HepG2 (cell line): ENCODE data around the gene TTC38. TPM values are rescaled to one million over a fixed set of nuclear protein-coding genes. Genes with fewer than 3 reads are reported as not detected.

Source experiments
- AGO1 ChIP-seq: fragments of 200-400 bp; formaldehyde crosslinking; IDR thresholded peaks from 2 replicates; pipeline ENCODE4 v1.6.1; 2017; ENCODE audit warnings: mild to moderate bottlenecking, low read depth, low read length, moderate library complexity; ENCODE audit not compliant: poor library complexity, severe bottlenecking
- ATF4 ChIP-seq, 2 experiments: fragments of 450-650 bp in 1 of 2; sonication (generic) in 1 of 2; formaldehyde crosslinking; IDR thresholded peaks; 2 replicates each; pipeline versions ENCODE4 v1.5.0 to v1.8.0; 2020 to 2022; ENCODE audit warnings: mild to moderate bottlenecking in 1 of 2, missing genetic modification reagents in 1 of 2
- E2F2 ChIP-seq: sonication (generic); formaldehyde crosslinking; IDR thresholded peaks from 2 replicates; pipeline ENCODE4 v1.4.0; 2020; ENCODE audit warnings: missing genetic modification reagents, borderline replicate concordance
- E2F5 ChIP-seq: sonication (generic); formaldehyde crosslinking; conservative IDR thresholded peaks from 2 replicates; pipeline ENCODE4 v1.4.0; 2020; ENCODE audit warnings: missing genetic modification reagents
- ELK4 ChIP-seq: sonication (generic); formaldehyde crosslinking; IDR thresholded peaks from 2 replicates; pipeline ENCODE4 v1.9.0; 2021; ENCODE audit warnings: missing genetic modification reagents, borderline replicate concordance
- KAT7 ChIP-seq: IDR thresholded peaks from 2 replicates; pipeline ENCODE4 v1.6.1; 2018; ENCODE audit warnings: borderline replicate concordance, missing compliant biosample characterization
- MATR3 ChIP-seq: sonication (generic); formaldehyde crosslinking; IDR thresholded peaks from 2 replicates; pipeline ENCODE4 v1.4.0; 2020; ENCODE audit warnings: missing genetic modification reagents
- NFYC ChIP-seq: IDR thresholded peaks from 2 replicates; pipeline ENCODE4 v1.6.1; 2016; ENCODE audit warnings: missing genetic modification reagents, missing compliant biosample characterization
- PRDM15 ChIP-seq: sonication (generic); formaldehyde crosslinking; IDR thresholded peaks from 2 replicates; pipeline ENCODE4 v1.4.0; 2020; ENCODE audit warnings: missing genetic modification reagents
- REXO4 ChIP-seq: sonication (generic); formaldehyde crosslinking; IDR thresholded peaks from 2 replicates; pipeline ENCODE4 v1.8.0; 2022; ENCODE audit warnings: missing genetic modification reagents, mild to moderate bottlenecking, borderline replicate concordance
- SALL1 ChIP-seq: sonication (generic); formaldehyde crosslinking; IDR thresholded peaks from 2 replicates; pipeline ENCODE4 v1.8.0; 2022; ENCODE audit warnings: mild to moderate bottlenecking, missing genetic modification reagents
- SPEN ChIP-seq: sonication (generic); formaldehyde crosslinking; IDR thresholded peaks from 2 replicates; pipeline ENCODE4 v1.5.1; 2020; ENCODE audit warnings: low read depth, mild to moderate bottlenecking, missing genetic modification reagents
- THAP8 ChIP-seq: sonication (generic); formaldehyde crosslinking; IDR thresholded peaks from 2 replicates; pipeline ENCODE4 v1.5.1; 2020; ENCODE audit warnings: missing genetic modification reagents, mild to moderate bottlenecking, borderline replicate concordance
- ZNF30 ChIP-seq: sonication (generic); formaldehyde crosslinking; IDR thresholded peaks from 2 replicates; pipeline ENCODE4 v1.5.0; 2020; ENCODE audit warnings: mild to moderate bottlenecking, missing genetic modification reagents
- ZNF619 ChIP-seq: sonication (generic); formaldehyde crosslinking; IDR thresholded peaks from 2 replicates; pipeline ENCODE4 v1.4.0; 2020; ENCODE audit warnings: mild to moderate bottlenecking, missing genetic modification reagents
- ZNF737 ChIP-seq: sonication (generic); formaldehyde crosslinking; IDR thresholded peaks from 2 replicates; pipeline ENCODE4 v1.5.0; 2020; ENCODE audit warnings: missing genetic modification reagents, mild to moderate bottlenecking, borderline replicate concordance
- ZNF768 ChIP-seq: sonication (generic); formaldehyde crosslinking; IDR thresholded peaks from 2 replicates; pipeline ENCODE4 v1.4.0; 2020; ENCODE audit warnings: missing genetic modification reagents
- ZNF781 ChIP-seq: sonication (generic); formaldehyde crosslinking; IDR thresholded peaks from 2 replicates; pipeline ENCODE4 v1.5.1; 2020; ENCODE audit warnings: borderline replicate concordance, mild to moderate bottlenecking, missing genetic modification reagents; ENCODE audit errors: not compliant biosample characterization
- ZNF850 ChIP-seq: sonication (generic); formaldehyde crosslinking; conservative IDR thresholded peaks from 2 replicates; pipeline ENCODE4 v1.9.0; 2021; ENCODE audit warnings: mild to moderate bottlenecking, missing genetic modification reagents
- polyA plus RNA-seq, 8 experiments: library from polyadenylated mRNA; depleted of rRNA in 3 of 8; stranded (reverse) in 7 of 8; unstranded in 1 of 8; fragments of >200 nt; fragmentation: Illumina TruSeq in 4 of 8; extraction: Trizol in 4 of 8; gene quantifications; 2 replicates each; pipeline versions ENCODE4 v1.2.1 to v1.2.3, GENCODE V29; 2011 to 2016; ENCODE audit warnings: low read depth in 4 of 8, missing spikeins in 1 of 8, mixed read lengths in 1 of 8; ENCODE audit not compliant: insufficient read depth in 1 of 8
- total RNA-seq, 5 experiments: library from RNA; depleted of rRNA; stranded (reverse); fragments of >200 nt; fragmentation: Illumina TruSeq; extraction: Trizol; gene quantifications; 2 replicates each; pipeline ENCODE4 v1.2.3, GENCODE V29; 2016; ENCODE audit warnings: low read depth in 1 of 5

The TTC38 gene
- total and polyA plus RNA-seq, 2 of the 13 experiments (the other 11 are each of a cell fraction or from before 2014, with no cell fraction given), result 101 to 105 TPM

GRCh38 chr22:46296257-46297150 is 28.7 kb downstream of the TTC38 start, which contains the start of gene GTSE1 (continued):
- TF ChIP-seq THAP8 (CRISPR knock-in tag), result no peak
- TF ChIP-seq KAT7 (CRISPR knock-in tag), result no peak
- peak; percentile 72 for TF ChIP-seq SPEN (CRISPR knock-in tag)
- peak in 1 of 2 experiments; percentile 93; a peak in 2 of 4 replicates for TF ChIP-seq ATF4 (CRISPR knock-in tag; IDR thresholded peaks at IDR 0.05)
- peak; percentile 97 for TF ChIP-seq E2F5
- TF ChIP-seq ZNF619 (CRISPR knock-in tag), result 0 out of 2 replicates have a peak, but pooled peaks have one; percentile 46
- peak; percentile 92 for TF ChIP-seq NFYC (CRISPR knock-in tag)
- TF ChIP-seq SALL1, result peak; percentile 86
- no peak for TF ChIP-seq MATR3
- TF ChIP-seq ZNF30, result no peak
- TF ChIP-seq ZNF781 (CRISPR knock-in tag), result peak; percentile 17
- no peak for TF ChIP-seq ZNF850 (CRISPR knock-in tag)
- no peak for TF ChIP-seq E2F2
- peak; percentile 97 for TF ChIP-seq REXO4
- TF ChIP-seq AGO1, result peak; percentile 88
- TF ChIP-seq ELK4 (CRISPR knock-in tag), result no peak
- TF ChIP-seq ZNF737 (CRISPR knock-in tag), result no peak
- no peak for TF ChIP-seq PRDM15 (CRISPR knock-in tag)
- TF ChIP-seq ZNF768 (CRISPR knock-in tag), result peak; percentile 85
